Inflammatory macrophage treated with lipopolysaccharide for 4 hours (primary cell): Measurements from ENCODE around the gene MYH14.
"Not testable (repeated sequence)": the region's sequence is repeated elsewhere in the genome, so short reads cannot be mapped to it uniquely, and the experiment has no call there.

Source experiments
- DNase-seq: peaks from one replicate; pipeline ENCODE4 v3.0.0-alpha.2; 2020

MYH14 gene

DNA sequence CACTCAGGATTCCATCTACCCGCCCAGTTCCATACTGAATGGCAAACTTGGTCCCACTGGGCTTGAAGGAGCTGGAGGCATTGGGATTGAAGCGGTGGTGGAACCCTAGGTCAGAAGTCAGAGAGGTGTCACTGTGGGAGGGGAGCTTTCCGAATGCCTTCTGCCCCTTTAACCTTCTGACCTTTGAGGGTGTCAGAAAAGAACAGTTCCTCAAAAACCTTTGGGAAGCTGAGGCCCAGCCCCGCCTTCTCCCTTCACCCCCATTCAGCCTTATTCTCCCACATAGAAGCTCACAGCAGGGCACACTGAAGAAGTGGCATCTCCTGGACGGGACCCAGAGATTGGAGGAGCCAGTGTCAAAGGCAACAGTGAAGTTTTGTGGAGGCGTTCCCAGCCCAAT, 133.6 kb downstream of the MYH14 start:
- DNase-seq = peak; percentile 28

DNA sequence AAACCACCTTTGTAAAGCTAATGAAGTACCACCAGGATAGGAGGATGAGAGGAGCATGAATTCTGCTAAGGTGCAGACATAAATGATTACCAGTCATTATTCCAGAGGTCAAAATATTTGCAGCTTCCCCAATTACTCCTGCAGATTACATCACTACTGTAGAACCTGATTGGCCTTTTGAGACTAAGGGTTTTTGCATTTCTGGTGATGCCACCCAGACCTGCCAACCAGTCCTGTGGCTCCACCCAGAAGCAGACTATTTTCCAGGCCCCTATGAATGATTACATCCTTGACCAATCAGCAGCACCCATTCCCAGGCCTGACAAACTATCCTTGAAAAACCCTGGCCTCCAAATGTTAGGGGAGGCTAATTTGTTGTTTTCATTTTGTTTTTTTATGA, 136.9 kb downstream of the MYH14 start:
- DNase-seq = peak; percentile 51

- DNase-seq = peak; percentile 88
Measured at GRCh38 chr19:50341091-50341564, 137.7 kb downstream of the MYH14 start.

- DNase-seq = peak; percentile 34
Measured at GRCh38 chr19:50344661-50345318, 141.4 kb downstream of the MYH14 start.

DNA sequence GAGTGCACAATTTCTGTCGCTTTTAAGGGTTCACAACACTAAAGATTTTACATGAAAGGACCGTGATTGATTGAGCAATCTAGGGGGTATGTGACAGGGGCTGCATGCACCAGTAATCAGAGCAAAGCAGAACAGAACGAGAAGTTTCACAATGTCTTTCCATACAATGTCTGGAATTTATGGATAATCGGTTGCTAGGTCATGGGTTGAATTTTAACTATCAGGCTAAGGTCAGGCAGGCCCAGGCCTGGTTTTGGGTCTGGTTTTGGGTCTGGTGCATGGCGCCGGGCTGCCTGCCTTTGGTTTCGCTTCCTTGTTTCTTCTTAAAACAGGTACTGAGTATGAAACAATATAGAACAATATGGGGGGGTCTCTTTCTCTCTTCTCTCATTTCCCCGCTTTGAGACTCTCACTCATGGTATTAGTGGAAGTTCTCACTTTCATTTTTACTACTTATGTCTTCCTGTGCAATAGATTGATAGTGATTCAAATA, 143.7 kb downstream of the MYH14 start:
- peak; percentile 60 for DNase-seq

GRCh38 chr19:50349277-50350057, 146.0 kb downstream of the MYH14 start:
- no peak for DNase-seq

GRCh38 chr19:50352242-50352641, 148.8 kb downstream of the MYH14 start:
- DNase-seq = no peak

GRCh38 chr19:50353487-50353880, 150.1 kb downstream of the MYH14 start:
- DNase-seq = not testable (repeated sequence)

GRCh38 chr19:50356691-50357177, 153.3 kb downstream of the MYH14 start:
- DNase-seq = no peak

DNA sequence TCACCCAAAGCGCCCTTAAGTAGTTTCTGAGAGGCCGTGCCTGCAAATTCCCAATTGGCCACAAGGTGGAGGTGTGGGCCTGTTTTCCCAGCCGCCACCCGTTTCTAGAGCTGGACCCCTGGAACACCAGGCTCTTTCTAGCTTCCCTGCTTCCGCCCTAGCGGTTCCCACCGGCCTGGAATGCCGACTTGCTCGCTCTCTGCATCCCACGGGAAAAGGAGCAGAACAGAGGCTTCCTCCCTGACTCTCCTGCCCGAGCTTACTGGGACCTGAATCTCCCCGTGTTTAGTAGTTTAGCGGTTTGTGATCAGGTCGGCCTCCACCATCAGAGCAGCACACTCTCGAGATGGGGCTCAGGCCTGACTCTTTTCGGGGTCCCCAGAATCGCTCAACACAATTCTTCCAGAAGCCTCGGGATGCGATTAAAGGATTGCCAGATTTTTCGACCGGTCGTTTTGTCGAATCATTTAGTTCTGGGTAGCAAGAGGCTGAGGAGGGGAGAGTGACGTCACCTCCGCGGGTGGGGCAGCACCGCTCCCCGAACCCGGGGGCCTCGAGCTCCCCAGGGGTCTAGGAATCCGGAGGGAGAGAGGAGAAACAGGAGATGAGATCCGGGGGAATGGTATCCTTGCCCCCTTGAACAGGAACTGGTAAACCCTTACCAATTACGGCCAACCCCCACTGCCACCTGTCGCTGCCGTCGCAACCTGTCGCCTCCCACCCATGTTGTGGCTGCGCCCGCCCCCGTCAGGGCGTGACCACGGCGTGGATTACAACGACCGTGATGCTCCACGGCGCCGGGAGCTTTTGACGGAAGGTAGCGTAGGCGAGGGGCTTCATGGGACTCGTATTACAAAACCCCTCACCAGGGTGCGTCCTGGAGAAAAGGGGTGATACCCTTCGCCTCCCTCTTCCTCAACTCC, 154.0 kb downstream of the MYH14 start:
- DNase-seq = peak; percentile 75

DNA sequence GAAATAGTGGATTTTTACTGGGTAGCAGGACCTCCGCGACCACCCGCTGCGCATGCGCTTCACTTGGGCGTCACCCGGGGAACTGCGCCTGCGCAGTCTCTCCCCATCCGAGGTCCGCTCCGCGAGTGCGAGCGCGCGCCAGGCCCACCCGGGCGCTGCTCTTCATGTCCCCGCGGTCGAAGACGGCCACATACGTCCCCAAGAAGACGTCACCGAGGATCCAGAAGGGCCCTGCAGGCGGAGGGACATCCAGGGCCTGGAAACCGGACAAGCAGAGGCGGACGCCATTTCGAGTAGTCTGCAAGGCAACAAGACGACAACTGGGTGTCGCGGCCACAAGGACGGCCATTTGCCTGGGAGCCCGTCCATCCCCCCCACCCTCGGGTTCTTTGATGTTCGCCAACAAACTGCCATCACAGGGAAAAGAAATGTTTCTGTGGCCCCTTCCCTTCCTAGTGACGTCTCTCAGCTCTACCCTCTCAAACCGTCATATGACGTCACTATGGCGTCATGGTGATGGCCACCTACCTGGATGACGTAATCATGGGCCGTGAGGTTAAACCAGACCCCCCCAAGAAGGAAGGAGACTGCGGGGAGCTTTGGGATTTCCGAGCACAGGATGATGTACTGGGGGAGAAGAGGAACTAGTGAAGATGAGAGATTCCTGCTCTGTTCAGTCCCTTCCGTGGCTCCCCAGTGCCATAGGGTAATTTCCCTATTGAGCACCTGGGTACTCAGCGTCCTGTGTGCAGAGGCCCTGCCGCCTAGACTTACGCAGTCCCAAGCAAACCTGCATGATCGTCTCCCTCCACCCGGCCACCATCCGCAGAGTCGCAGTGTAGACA, 155.3 kb downstream of the MYH14 start:
- peak; percentile 70 for DNase-seq

DNA sequence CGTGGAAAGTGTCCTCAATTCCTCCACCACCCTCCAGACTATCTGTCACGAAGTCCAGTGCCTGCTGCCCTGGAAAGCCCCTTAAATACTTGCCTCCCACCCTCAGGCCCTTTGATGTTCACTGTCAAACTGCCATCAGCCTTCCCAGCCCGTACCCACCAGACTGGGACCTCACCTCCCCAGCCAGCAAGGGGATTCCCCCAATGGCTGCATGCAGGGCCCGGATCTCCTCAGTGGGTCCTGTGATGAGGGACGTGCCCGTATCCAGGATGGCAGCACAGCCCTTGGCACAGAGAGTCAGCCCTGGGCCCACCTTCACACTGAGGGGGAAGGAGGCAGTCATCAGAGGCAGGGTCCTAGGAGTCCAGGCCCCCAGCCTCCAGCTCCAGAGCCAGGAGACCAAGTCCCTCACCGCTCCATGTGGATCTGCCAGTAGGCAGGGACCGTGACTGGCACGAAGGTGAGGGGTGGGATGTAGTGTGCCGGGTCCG, 156.0 kb downstream of the MYH14 start:
- DNase-seq = no peak
